Measurements from ENCODE around the gene C5orf46. TPM values are rescaled to one million over a fixed set of nuclear protein-coding genes. Genes with fewer than 3 reads are reported as not detected.

C5orf46 gene
- total and polyA plus RNA-seq, 10 donors = not detected

- H3K4me3 ChIP-seq = no peak overlapping the region
- H3K27me3 ChIP-seq (replicated peaks in 1 of 7) = peaks cover 0 to 5% (median 0%) of the 10 kb centered on the region in 7 donors
- peaks cover 0 to 5% (median 0%) of the 10 kb centered on the region in 6 donors for H3K4me1 ChIP-seq
- H3K9me3 ChIP-seq = no peaks in the 10 kb centered on the region
- no peaks in the 10 kb centered on the region for H3K36me3 ChIP-seq
- TF ChIP-seq POLR2AphosphoS5 (IDR thresholded peaks at IDR 0.05) = no peak
- TF ChIP-seq POLR2A (IDR thresholded peaks at IDR 0.05) = no peak
- no peak for TF ChIP-seq CTCF (IDR thresholded peaks at IDR 0.05 in 8 of 11, conservative IDR thresholded peaks at IDR 0.05 in 3 of 11)
- WGBS, 5 donors = 65 to 78% (median 76%) methylated on average over 11 of the region's 11 CpGs
- DNase-seq = no peak
- intact Hi-C loops (cut with DNase I; ENCODE audit: low total_unique reads) = no loop called here
- H3K27ac ChIP-seq = no peak overlapping the region
Measured at GRCh38 chr5:147854894-147855773, 51.2 kb downstream of the C5orf46 start.

GRCh38 chr5:147854331-147854730, 52.0 kb downstream of the C5orf46 start:
- WGBS, 5 donors = 49 to 84% (median 64%) methylated on average over 3 of the region's 3 CpGs
- peaks cover 0 to 5% (median 0%) of the 10 kb centered on the region in 7 donors for H3K27me3 ChIP-seq (replicated peaks in 1 of 7)
- TF ChIP-seq POLR2A (IDR thresholded peaks at IDR 0.05) (no peak), POLR2AphosphoS5 (IDR thresholded peaks at IDR 0.05) (no peak), CTCF (IDR thresholded peaks at IDR 0.05 in 8 of 11, conservative IDR thresholded peaks at IDR 0.05 in 3 of 11) (no peak)
- no peaks in the 10 kb centered on the region for H3K9me3 ChIP-seq
- no peak overlapping the region for H3K4me3 ChIP-seq
- intact Hi-C loops (cut with DNase I; ENCODE audit: low total_unique reads) = no loop called here
- H3K27ac ChIP-seq = no peak overlapping the region
- peaks cover 0 to 5% (median 0%) of the 10 kb centered on the region in 6 donors for H3K4me1 ChIP-seq
- no peaks in the 10 kb centered on the region for H3K36me3 ChIP-seq
- DNase-seq = no peak

- no peaks in the 10 kb centered on the region for H3K9me3 ChIP-seq
- H3K36me3 ChIP-seq = no peaks in the 10 kb centered on the region
- peaks cover 0 to 5% (median 0%) of the 10 kb centered on the region in 6 donors for H3K4me1 ChIP-seq
- H3K4me3 ChIP-seq = no peak overlapping the region
- DNase-seq = no peak
- peaks cover 0 to 5% (median 0%) of the 10 kb centered on the region in 7 donors for H3K27me3 ChIP-seq (replicated peaks in 1 of 7)
- WGBS, 5 donors = 32 to 46% (median 36%) methylated on average over 3 of the region's 3 CpGs
- H3K27ac ChIP-seq = no peak overlapping the region
- intact Hi-C loops (cut with DNase I; ENCODE audit: low total_unique reads) = no loop called here
- TF ChIP-seq CTCF (IDR thresholded peaks at IDR 0.05 in 8 of 11, conservative IDR thresholded peaks at IDR 0.05 in 3 of 11) (no peak), POLR2AphosphoS5 (IDR thresholded peaks at IDR 0.05) (no peak), POLR2A (IDR thresholded peaks at IDR 0.05) (no peak)
Measured at GRCh38 chr5:147853372-147853987, 52.9 kb downstream of the C5orf46 start.

- 29 to 60% (median 45%) methylated on average over 3 of the region's 3 CpGs for WGBS, 5 donors
- peaks cover 0 to under 1% (median 0%) of the 10 kb centered on the region in 6 donors for H3K4me1 ChIP-seq
- intact Hi-C loops (cut with DNase I; ENCODE audit: low total_unique reads) = no loop called here
Measured at GRCh38 chr5:147852365-147852764, 54.0 kb downstream of the C5orf46 start.

More at GRCh38 chr5:147852365-147852764, 54.0 kb downstream of the C5orf46 start:
- DNase-seq = no peak
- no peak overlapping the region for H3K4me3 ChIP-seq
- TF ChIP-seq CTCF (IDR thresholded peaks at IDR 0.05 in 8 of 11, conservative IDR thresholded peaks at IDR 0.05 in 3 of 11) (no peak), POLR2AphosphoS5 (IDR thresholded peaks at IDR 0.05) (no peak), POLR2A (IDR thresholded peaks at IDR 0.05) (no peak)
- H3K27me3 ChIP-seq (replicated peaks in 1 of 7) = peaks cover 0 to 4% (median 0%) of the 10 kb centered on the region in 7 donors
- no peaks in the 10 kb centered on the region for H3K9me3 ChIP-seq
- no peak overlapping the region for H3K27ac ChIP-seq
- H3K36me3 ChIP-seq = no peaks in the 10 kb centered on the region

Measured in spleen (tissue), 11 donors.